ENCODE data around the gene VSTM2L.
"Not testable (repeated sequence)": the region's sequence is repeated elsewhere in the genome, so short reads cannot be mapped to it uniquely, and the experiment has no call there.

DNA sequence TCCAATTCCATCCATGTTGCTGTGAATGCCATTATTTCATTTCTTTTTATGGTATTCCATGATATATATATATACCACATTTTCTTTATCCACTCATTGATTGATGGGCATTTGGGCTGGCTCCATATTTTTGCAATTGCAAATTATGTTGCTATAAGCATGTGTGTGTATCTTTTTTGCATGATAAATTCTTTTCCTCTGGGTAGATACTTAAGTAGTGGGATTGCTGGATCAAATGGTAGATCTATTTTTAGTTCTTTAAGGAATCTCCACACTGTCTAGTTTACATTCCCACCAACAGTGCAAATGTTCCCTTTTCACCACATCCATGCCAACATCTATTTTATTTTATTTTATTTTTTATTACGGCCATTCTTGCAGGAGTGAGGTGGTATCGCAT lies 60.6 kb downstream of the VSTM2L start:
- TF ChIP-seq, protein P1, sequence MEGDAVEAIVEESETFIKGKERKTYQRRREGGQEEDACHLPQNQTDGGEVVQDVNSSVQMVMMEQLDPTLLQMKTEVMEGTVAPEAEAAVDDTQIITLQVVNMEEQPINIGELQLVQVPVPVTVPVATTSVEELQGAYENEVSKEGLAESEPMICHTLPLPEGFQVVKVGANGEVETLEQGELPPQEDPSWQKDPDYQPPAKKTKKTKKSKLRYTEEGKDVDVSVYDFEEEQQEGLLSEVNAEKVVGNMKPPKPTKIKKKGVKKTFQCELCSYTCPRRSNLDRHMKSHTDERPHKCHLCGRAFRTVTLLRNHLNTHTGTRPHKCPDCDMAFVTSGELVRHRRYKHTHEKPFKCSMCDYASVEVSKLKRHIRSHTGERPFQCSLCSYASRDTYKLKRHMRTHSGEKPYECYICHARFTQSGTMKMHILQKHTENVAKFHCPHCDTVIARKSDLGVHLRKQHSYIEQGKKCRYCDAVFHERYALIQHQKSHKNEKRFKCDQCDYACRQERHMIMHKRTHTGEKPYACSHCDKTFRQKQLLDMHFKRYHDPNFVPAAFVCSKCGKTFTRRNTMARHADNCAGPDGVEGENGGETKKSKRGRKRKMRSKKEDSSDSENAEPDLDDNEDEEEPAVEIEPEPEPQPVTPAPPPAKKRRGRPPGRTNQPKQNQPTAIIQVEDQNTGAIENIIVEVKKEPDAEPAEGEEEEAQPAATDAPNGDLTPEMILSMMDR (IDR thresholded peaks at IDR 0.05): not testable (repeated sequence)
- not testable (repeated sequence) for TF ChIP-seq POLR2AphosphoS5 (IDR thresholded peaks at IDR 0.05; ENCODE audit: insufficient read depth in 1 of 2, low read depth in 1 of 2); POLR2A (IDR thresholded peaks at IDR 0.05)

Data from vagina (tissue), 2 donors.